ENCODE results near the gene PLS1.

DNA sequence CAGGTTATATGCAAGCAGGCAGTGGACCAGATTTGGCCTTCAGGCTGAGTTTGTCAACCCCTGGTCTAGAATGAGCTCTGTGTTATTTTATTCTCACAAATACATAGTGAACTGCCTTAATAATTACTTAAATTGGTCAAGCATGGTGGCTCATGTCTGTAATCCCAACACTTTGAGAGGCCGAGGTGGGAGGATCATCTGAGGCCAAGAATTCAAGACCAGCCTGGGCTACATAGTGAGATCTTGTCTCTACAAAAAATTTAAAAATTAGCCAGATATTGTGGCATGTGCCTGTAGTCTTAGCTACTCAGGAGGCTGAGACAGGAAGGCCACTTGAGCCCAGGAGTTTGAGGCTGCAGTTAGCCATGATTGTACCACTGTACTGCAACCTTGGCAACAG is 15.0 kb downstream of the PLS1 start:
- TF ChIP-seq, protein P1, sequence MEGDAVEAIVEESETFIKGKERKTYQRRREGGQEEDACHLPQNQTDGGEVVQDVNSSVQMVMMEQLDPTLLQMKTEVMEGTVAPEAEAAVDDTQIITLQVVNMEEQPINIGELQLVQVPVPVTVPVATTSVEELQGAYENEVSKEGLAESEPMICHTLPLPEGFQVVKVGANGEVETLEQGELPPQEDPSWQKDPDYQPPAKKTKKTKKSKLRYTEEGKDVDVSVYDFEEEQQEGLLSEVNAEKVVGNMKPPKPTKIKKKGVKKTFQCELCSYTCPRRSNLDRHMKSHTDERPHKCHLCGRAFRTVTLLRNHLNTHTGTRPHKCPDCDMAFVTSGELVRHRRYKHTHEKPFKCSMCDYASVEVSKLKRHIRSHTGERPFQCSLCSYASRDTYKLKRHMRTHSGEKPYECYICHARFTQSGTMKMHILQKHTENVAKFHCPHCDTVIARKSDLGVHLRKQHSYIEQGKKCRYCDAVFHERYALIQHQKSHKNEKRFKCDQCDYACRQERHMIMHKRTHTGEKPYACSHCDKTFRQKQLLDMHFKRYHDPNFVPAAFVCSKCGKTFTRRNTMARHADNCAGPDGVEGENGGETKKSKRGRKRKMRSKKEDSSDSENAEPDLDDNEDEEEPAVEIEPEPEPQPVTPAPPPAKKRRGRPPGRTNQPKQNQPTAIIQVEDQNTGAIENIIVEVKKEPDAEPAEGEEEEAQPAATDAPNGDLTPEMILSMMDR (conservative IDR thresholded peaks at IDR 0.05; ENCODE audit: low read length), result no peak
- TF ChIP-seq EZH2phosphoT487 (IDR thresholded peaks at IDR 0.05; ENCODE audit: borderline replicate concordance, low read depth, low read length), result no peak

All from OCI-LY7 (cell line).